HG02840 (cell line): ENCODE results near the gene CCDC183.
"Not testable (repeated sequence)": the region's sequence is repeated elsewhere in the genome, so short reads cannot be mapped to it uniquely, and the experiment has no call there.

Source experiments
- ATAC-seq: cut with Tn5 transposase; IDR thresholded peaks from one replicate; pipeline ENCODE4 v1.9.1; 2021; ENCODE audit warnings: mild to moderate bottlenecking, moderate library complexity, moderate number of reproducible peaks; ENCODE audit not compliant: unreplicated experiment, low FRiP score

CCDC183 gene

DNA sequence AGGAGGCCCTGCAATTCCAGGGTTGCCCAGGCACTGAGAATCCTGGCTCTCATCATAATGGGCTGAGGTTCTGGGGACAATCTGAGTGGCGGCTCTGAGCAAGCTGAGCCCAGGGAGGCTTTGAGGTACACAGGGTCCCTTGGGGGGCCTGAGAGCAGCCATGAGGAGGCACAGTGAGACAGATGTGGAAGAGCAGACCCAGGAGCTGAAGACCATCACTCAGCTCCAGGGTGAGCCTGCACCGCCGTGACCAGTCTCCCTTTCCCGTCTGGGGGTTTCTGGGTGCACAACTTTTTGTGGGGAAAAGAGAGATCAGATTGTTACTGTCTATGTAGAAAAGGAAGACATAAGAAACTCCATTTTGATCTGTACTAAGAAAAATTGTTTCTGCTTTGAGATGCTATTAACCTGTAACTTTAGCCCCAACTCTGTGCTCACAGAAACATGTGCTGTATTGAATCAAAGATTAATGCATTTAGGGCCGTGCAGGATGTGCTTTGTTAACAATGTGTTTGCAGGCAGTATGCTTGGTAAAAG is at the start of gene CCDC183:
Gene CCDC183 (plus strand): TSS at position 101 of the 537 bp plus-strand sequence. CDS start 60 bp downstream, at position 161.
- ATAC-seq = no peak

DNA sequence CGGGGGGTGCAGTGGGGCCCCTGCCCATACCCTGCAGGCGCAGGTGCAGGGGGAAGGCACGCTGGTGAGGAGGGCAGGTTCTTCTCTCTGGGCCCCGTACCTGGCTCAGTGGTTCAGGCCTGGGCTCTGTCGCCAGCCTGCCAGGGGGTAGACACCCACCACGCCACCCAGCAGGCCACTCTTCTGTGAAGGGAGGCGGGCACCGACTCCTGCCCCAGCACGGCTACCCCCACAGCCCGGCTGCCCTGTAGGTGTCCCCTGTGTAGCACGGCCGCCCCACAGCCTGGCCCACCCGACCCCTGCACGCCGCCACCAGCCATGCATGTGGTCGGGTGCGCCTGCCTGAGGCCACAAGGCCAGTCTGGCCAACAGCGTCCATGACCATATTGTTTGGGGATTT is 49.5 kb upstream of the CCDC183 start:
- ATAC-seq = no peak

DNA sequence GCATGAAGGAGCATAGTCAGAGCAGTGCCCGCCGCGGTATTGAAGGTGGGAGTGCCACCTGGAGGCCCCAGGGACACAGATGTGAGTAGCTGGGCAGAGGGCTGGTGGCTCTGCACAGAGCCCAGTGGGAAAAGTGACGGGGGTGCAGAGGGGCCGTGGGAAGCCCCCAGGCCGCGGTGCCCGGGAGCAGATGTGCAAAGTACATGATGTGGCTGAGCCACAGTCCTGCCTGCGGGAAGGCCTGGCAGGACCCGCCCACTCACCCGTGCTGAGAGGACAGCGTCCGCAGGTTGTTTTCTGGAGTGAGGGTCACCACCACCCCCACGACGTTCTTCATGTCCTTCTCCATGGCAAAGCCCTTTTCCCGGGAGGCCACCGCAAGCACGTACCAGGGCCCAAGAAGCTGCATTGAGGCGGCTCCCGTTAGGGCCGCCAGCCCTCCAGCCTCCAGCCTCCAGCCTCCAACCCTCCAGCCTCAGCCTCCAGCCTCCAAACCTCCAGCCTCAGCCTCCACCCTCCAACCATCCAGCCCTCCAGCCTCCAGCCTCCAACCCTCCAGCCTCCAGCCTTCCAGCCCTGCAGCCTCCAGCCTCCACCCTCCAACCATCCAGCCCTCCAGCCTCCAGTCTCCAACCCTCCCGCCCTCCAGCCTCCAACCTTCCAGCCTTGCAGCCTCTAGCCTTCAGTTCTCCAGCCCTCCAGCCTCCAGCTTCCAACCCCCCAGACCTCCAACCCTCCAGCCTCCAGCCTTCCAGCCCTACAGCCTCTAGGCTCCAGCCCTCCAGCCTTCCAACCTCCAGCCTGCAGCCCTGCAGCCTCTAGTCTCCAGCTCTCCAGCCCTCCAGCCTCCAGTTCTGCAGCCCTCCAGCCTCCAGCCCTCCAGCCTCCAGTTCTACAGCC is 48.7 kb upstream of the CCDC183 start:
- ATAC-seq = no peak

DNA sequence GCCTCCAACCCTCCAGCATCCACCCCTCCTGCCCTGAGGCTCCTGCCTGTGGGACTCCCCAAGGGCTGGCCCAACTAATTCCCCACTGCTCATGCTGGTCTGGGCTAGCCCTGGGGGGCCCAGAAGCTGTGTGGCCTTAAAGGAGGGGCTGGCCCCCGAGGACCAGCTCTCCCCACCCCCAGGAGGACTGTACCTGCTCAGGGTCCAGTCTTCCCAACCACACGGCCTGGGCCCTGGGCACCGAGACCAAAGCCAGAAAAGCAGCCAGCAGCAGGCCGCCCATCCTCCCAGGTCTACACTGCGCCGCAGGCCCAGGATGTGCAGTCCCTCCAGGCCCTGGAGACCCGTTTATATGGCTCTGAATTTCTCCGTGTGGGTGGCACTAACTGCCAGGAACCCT is 47.9 kb upstream of the CCDC183 start, which contains the start of gene LCN6:
Gene LCN6 (minus strand): TSS at position 325 of the 400 bp plus-strand sequence. CDS start 42 bp downstream, at position 283.
- ATAC-seq = no peak

DNA sequence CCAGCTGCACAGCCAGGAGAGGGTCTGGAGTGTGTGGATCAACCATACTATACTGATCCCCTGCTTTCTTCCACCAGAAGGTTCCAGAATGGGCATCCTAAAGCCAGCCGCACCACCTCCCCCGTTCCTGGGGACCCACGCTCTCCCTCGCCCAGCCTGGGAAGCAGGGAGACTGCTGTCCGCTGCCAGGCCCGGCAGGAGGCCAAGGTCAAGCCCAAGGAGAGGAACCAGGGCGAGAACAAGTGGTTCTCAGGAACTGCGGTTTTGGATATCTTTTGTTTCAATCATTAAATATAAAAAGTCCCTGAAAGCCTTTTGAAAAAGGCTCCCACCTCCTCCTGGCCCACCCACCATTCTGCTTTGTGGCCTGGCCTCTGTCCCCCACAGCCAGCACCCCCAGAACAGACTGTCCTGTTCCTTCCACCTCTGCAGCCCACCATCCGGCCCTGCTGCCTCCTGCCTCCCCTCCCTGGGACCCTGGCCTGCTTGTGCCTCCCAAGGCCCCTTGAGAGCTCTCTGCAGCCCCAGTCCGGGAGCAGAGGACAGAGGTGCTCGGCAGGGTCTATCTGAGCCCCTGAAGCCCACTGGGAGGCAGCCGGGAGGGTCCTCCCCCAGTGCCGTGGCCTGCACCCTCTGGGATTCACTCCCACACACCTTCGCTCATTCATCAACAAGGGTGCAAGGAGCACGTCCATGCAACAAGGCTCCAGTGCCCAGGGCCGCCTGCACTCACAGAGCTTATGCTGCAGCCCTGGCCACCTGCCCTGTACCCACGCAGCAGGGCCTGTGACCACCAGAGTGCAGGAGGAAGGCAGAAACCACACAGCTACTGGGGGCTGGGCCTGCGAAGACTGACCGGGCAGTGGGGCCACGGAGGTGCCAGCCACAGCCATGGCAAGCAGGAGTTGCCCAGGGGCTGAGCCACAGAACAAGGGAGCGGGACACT is 47.2 kb upstream of the CCDC183 start:
- ATAC-seq = no peak

DNA sequence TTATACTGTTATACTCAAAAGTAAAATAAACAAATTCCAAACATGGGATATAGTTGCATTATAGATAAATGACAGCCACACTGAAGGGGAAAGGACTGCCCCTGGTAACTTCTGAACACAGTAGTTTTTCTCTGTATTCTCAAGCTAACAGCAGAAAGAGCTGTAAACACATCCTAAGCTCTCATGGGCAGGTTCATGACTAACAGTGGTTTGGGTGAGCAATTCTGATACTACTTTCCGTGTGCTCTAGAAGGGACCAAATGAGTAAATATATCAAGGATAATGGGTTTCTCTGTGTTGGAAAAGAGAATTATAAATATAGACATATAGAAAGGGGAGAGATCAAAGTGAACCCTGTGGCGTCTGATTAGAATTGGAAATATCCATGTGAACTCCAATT is 45.6 kb upstream of the CCDC183 start:
- no peak for ATAC-seq

DNA sequence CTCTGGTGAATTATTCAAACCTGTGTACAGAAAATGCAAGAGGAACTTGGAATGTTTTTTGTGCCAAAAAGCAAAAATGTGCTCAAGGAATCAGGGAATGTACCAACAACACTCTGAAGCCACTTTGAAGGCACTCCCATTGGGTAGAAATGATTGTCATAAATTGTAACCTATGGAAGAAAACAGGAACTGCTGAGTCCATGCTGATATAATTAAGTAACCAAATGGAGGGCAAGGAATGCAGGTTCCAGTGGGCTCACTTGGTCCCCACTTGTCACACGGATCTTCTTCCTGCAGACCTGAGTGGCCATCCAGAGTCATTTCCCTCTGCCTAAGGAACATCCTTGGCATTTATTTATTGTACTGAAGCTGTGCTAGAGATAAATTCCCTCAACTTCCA is 44.9 kb upstream of the CCDC183 start:
- no peak for ATAC-seq

DNA sequence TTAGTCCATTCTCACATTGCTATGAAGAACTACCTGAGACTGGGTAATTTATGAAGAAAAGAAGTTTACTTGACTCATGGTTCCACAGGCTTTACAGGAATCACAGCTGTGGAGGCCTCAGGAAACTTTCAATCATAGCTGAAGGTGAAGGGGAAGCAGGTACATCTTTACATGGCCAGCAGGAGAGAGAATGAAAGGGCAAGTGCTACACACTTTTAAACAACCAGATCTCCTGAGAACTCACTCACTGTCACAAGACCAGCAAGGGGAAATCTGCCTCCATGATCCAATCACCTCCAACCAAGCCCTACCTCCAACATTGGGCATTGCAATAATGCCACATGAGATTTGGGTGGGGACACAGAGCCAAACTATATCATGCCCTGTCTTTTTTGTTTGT is 44.3 kb upstream of the CCDC183 start:
- ATAC-seq = no peak

DNA sequence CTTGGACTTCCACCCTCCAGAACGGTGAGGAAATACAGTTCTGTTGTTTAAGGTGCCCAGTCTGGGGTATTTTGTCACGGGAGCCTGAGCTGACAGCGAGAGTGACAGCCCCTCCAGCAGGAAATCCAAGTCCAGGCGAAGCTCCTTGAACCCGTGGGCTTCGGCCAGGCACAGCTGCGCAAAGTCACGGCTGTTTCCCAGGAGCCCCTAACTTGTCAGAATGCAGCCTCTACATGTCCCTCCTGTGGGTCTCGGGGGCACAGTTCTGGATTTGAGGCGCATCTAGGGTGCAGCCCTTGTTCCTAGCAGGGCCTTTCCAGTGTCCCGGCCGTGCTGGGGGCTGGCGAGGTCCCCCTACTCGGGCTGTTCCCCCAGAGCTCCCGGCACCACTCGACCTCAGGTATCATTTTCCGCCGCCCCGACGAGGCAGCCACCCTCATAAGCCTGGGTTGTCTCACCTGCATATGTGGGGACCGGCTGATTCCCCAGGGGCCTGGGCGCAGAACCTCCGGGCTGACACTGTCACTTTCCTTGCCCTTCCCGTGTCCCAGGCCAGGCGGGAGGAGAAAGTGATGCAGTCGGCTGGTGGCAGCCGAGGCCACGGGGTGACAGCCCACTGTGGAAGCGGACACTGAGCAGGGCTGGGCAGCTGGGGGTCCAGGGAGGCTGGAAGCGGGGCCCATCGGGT is 42.6 kb upstream of the CCDC183 start:
- no peak for ATAC-seq

DNA sequence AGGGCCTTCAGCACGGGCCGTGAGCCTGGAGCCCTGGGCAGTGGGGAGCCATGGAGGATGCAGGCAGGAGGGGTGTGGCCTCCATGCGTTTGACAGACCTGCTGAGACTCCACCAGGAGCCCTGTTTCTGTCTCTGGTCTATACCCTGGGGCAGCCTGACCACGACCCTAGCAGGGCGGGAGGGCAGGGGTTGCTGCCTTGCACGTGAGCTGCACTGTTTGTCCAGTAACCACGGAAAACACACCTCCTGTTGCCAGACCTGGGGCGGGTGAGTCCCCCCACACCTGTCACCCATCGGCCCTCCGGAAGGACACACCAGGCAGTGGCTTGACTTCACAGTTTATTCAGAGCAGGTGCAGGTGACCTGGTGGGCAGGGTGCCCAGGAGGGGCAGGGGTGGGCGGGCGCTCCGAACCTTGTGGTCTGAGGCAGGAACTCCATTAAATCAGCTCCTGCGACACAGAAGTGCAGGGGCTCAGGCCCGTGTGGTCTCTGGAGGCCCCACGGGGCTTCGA is 42.0 kb upstream of the CCDC183 start:
- no peak for ATAC-seq

DNA sequence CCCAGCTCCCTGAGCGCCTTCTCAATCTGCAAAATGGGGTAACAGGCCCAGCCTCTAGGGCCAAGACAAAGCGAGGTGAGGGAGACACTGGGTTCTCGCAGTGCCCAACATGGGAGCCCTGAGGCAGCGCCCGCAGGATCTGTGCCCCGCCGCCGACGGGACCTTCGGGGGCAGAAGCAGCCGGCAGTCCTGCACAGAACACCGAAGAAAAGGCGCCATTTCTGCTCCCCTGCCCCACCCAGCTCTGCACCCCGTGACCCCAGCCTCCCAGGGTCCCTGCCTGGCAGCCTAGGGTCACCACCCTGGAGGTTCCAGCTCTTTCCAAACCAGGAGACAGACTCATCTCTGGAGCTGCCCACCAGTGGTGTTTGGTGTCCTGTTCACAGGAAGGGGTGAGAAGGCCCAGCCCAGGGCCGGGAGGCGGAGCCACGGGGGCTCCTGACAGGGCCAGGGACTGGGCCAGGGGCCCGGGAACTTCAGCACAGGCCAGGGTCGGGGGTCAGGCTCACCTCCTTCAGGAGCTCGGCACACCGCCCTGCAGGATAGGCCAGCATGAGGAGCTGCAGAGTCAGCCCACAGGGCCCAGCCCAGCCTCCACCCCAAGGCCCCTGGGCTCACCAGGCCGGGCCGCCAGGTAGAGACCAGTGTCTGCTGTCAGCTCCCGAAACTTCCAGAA is 41.4 kb upstream of the CCDC183 start:
- no peak for ATAC-seq

DNA sequence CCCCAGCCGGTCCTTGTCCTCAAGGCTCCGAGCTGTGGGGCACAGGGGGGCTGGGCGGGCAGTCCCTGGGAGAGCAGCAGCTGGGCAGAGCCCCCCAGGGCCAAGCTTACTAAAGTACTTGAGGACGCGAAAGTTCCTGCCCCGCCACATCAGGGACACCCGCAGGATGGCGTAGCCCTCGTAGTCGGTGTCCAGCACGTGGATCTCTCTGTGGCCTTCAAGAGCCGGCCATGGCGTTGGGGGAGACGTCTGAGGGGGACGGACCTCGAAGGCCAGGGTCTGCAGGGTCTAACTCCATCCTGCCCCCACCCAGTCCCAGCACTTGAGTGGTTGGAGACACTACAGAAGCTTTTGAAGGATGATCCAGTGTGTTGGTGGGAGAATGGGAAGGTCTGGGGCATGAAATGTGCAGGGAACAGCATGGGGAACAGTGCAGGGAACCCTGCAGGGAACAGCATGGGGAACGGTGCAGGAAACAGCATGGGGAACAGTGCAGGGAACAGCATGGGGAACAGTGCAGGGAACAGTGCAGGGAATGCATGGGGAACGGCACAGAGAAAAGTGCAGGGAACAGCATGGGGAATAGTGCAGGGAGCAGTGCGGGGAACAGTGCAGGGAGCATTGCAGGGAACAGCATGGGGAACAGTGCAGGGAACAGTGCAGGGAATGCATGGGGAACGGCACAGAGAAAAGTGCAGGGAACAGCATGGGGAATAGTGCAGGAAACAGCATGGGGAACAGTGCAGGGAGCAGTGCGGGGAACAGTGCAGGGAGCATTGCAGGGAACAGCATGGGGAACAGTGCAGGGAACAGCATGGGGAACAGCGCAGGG is 40.6 kb upstream of the CCDC183 start:
- ATAC-seq = not testable (repeated sequence)

DNA sequence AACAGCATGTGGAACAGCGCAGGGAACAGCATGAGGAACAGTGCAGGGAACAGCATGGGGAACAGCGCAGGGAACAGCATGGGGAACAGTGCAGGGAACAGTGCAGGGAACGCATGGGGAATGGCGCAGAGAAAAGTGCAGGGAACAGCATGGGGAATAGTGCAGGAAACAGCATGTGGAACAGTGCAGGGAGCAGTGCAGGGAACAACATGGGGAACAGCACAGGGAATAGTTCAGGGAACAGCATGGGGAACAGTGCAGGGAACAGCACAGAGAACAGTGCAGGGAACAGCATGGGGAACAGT is 40.1 kb upstream of the CCDC183 start:
- ATAC-seq = no peak

DNA sequence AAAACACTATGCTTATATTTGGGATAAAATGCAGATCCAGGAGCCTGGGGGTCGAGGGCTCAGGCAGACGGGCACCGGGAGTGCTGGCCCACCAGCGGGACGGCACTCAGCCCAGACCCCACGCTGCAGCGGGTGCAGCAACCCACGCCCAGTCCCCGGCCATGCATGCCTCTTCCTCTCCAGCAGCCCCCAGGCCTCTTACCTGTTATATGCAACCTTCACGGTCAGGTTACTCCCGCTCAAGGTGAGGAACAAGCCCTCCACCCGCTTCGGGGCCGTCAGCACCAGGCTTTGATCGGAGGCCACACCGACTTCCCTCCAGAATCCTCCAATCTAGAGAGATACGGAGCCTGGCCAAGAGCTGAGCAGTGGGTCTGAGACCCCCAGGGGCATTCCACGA is 39.3 kb upstream of the CCDC183 start:
- ATAC-seq = no peak

DNA sequence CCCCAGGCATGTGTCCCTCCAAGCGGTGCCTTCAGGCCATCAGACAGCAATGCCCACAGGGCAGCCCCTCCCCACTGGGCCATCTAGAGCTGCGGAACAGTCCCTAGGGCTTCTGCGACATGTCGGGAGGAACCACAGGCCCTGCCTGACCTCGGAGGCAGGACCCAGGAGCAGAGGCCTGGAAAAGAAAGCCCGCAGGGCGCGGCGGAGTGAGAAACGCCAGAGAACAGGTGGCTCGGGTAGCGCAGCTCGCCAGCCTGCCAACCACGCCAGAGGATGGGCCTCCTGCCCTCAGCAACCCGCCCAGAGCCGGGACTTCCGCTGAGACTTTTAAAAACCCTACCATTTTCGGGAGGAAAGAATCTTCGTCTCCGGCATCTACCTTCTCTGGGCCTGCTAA is 38.8 kb upstream of the CCDC183 start:
- ATAC-seq = no peak

DNA sequence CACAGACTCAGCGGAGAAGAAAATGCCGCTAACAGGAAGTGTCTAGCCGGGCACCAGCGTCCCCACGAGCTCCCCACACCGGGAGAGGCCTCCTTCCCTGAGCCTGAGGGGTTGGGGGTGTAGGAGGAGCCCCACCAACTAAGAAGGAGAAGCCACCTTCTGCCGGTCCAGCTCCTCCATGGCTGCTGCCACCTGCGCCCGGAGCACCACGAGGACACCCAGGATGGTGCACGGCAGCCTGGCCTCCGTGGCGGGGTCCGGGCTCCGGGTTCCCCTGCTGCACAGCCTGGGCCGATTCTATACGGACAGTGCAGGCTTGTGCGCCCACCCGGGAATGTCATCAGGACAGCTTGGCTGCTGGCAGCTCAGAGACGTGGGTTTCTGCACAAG is 38.4 kb upstream of the CCDC183 start:
- ATAC-seq = no peak

DNA sequence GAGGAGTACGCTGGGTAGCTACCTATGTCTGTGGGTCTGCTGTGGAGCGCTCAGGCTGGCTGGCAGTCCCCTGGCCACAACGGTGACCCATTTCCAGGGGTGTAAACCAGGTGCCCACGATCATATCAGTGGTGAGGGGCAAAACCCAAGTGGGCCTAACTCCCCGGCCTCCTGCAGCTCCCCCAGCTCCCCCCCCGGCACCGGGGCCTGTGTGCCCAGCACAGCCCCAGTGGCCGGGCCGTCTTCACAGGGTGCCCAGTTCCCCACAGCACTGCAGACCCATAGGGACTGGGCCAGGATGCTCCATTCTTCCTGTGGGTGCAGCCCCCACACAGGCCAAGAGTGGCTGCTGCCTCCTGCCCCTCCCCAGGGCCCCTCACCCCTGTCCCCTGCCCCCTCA is 37.1 kb upstream of the CCDC183 start:
- ATAC-seq = no peak

DNA sequence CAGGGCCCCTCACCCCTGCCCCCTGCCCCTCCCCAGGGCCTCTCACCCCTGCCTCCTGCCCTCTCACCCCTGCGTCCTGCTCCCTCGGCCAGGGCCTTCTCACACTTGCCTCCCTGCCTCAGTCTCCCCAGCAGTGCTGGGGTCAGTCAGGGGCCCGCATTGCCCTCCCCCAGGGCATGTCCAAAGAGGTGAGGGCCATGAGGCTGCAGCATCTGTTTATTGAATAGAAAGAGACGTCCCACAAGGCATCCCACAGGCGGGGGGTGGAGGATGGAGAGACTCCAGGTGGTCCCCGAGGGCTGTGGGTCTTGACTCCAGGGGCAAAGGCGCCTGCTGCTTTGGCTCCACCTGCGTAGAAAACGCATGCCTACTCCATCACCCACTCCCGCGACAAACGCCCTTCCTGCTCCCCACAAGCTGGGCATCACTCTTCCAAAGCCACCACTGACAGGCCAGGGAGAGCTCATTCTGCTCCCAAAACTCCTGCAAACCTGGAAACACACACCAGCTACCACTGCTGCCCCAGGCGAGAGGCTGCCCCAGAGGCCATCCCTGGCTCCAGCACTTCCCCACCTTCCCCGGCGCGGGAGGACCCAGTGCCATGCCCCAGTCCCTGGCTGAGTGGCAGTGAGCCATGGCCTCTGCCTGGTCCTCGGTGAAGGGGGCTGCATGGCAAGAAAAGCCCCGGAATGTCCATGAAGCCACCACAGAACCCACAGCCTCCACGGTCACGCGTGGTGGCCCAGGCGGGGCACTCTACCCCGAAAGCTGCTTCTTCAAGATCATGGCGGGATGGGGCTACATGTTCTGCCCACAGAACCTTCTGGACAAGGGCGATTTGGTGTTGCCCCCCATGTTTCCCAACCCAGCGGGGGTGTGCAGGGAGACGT is 36.5 kb upstream of the CCDC183 start:
- ATAC-seq = no peak
